Measurements from ENCODE around the gene DUSP10.

DUSP10 gene

DNA sequence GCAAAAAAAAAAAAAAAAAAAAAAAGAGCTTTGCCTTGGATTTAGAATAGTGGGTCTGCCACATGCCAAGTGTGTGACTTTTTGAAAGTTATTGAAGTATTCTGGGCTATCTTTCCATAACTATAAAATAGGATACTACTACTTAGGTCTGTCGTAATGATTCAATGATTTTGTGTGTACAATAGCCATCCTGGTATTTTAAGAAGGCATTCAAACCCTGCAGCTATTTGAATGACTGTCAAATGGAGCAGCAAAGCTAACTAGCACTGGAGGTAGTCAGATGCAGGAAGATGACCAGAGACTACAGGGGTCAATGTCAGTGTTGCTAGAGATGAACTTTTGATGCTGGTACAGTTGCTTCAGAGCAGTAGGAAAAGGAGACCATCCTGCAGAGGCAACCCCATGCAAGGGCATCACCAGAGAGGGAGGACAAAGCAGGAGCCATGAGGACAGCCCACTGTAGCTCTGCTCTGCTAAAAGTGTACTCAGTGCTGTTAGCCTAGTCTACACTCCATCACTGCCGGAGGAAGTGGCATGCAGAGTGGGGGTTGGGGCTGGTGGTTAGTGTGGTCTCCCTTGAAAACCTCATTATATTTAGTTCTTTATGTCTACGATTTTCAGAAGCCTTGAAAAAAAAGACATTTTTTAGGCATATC lies 29.0 kb downstream of the DUSP10 start:
- DNase-seq = peak in 1 of 2 donors; percentile 34

DNA sequence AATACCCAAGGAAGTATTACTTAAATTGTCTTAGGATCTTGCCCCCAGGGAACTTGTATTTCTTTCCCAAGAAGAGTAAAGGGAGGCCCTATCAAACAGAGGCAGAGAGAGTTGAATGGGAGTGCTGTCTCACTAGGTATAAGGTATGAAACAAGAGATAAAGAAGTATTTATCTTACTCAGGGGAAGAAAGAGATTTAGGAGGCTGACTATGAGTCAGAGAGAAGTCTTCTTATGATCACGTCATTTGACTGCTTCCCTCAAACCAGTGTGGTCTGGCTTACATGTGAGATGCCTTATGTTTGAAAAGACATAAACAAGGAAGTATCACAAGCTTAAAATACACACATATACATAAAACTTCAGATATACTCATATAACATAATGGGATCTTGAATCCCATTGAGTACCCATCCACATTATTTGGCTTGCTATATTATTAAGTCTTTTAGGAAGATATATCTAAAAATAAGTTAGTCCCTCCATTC lies 29.6 kb downstream of the DUSP10 start:
- DNase-seq = peak; percentile 88 to 91

DNA sequence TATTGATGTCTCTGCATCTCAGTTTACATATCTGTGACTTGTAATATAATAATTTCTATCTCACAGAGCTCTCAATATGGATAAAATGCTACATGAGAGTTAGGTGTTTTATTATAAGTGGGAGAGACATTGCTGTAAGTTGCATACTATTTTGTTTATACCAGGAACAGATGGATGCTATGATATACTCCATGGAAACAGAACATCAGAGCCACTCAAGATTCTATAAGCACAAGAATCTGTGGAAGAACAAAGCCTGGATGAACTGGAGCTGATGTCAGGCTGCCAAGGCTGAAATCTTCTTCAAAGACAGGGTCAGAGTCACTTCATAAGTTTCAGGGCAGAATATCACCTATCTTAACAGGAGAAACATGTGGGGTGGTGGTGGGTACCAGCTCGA lies 30.2 kb downstream of the DUSP10 start:
- no peak for DNase-seq

GRCh38 chr1:221711063-221711577 lies 30.8 kb downstream of the DUSP10 start:
- DNase-seq = peak; percentile 28 to 49

- DNase-seq = no peak
Observed at GRCh38 chr1:221709854-221710253, 32.0 kb downstream of the DUSP10 start.

- peak; percentile 51 to 55 for DNase-seq
Observed at GRCh38 chr1:221708987-221709386, 32.9 kb downstream of the DUSP10 start.

DNA sequence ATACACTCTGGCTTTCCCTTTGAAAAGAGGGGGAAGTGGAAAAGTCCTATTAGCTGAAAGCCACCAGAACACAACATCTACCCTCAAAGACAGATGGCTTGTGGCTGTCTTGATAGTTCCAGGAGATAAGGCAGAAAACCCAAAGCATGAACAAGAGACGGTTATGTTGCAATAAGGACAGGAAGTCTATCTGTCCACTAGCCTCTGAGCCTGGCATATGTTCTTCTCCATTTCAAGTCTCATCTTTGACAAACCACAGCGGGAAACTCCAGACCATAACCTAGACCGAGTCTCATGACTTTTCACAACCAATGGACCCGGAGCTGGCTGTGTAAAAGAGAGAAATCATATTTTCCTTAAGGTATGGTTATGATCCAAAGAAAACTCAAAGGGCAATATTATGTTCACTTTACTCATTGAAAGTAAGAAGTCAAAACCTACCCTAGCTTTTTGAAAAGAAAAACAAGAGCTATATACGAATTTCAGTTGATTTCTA lies 33.8 kb downstream of the DUSP10 start:
- DNase-seq = peak; percentile 93 to 94

- DNase-seq = no peak
Observed at GRCh38 chr1:221706876-221707582, 34.9 kb downstream of the DUSP10 start.

- DNase-seq = no peak
Observed at GRCh38 chr1:221706191-221706590, 35.7 kb downstream of the DUSP10 start.

GRCh38 chr1:221704306-221704705 lies 37.6 kb downstream of the DUSP10 start:
- peak; percentile 78 to 92 for DNase-seq

- peak in 1 of 2 donors; percentile 41 for DNase-seq
Observed at GRCh38 chr1:221701570-221702186, 40.2 kb downstream of the DUSP10 start.

DNA sequence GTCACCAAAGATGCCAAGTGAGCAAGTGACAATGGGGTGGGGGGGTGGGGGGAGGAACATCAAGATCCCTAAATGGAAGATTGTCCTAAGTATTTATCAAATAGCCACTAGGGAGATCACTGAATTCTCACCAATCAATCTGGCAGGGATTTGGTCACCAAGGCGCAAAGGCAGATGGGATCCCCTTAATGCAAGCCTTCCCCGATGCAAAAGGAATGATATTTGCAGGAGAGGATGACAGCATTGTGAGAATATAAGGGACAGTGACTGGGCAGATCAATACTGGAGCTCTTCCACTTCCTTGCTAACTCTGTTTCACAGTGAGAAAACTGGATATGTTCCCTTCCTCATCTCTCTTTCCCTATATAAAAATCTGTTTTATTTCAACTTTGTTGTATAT lies 40.9 kb downstream of the DUSP10 start:
- no peak for DNase-seq

DNA sequence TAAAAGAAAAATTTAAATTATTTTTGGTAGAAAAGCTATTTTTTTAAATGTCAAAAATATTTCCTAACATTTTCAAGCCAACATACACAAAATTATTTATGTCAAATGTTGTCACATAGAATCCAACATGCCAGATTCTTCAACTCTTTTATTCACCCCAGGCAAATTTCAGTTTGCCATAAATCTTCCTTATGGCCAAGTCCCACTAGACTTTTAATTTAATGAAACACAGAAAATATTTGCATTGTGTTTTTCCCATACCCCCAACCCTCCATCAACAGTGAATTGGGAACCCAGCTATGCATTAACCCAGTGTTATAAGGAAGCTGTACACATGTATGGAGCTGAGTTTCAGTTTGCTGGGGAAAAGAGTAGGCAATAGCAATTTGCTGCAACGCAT lies 41.4 kb downstream of the DUSP10 start:
- no peak for DNase-seq

DNA sequence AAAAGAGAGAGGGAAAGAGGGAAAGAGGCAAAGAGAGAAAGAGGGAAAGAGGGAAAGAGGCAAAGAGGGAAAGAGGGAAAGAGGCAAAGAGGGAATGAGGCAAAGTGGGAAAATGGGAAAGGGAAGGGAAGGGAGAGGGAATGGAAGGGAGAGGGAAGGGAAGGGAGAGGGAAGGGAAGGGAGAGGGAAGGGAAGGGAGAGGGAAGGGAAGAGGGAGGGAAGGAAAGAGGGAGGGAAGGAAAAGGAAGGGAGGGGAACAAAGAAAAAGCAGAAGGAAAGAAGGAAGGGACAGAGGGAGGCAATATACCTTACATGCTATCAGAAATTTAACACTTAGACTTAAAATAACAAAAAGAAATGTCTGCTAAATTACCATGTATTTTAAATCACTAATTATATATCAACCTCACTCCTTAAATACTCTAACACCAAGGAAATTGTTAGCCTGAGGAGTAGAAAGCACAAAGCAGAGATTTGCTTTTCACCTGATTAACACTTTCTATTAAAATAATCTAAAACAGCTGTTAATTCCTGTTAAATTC lies 41.8 kb downstream of the DUSP10 start:
- no peak for DNase-seq

- DNase-seq = no peak
Observed at GRCh38 chr1:221699577-221699976, 42.3 kb downstream of the DUSP10 start.

DNA sequence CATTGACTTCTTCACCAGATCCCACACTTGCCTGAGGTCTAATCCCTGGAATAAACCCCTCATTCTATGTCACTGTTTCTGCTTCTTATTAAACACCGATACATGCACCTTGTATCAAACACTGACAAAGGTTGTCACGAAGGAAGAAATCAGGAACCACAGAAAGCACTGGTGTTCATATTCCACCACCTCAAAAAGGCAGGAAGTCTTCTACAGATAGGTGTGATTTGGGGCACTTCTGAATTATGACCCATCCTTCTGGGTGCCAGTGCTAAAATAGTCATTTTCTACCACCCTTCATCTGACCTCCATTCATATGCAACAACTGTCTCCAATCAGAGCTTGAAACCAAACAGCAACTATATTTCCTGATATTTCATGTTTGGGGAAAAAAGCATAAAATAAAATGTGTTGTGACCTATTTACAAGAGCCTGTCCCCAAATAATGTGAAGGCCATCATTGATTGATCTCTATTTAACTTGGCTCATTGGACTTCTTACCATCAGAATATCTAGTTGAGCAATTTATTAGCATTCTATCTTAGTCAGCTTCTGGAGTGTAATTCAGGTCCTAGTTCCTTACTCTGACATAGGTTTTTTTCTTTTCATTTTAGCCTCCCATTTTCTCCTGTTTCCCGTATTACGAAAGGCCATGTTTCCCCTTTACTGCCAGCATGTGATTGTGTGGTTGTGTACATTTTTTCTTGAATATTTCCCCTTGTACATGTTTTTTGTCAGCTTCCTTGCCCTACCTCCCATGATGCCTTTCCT lies 43.1 kb downstream of the DUSP10 start:
- peak; percentile 77 to 89 for DNase-seq

GRCh38 chr1:221697923-221698425 lies 43.9 kb downstream of the DUSP10 start:
- peak in 1 of 2 donors; percentile 44 for DNase-seq

DNA sequence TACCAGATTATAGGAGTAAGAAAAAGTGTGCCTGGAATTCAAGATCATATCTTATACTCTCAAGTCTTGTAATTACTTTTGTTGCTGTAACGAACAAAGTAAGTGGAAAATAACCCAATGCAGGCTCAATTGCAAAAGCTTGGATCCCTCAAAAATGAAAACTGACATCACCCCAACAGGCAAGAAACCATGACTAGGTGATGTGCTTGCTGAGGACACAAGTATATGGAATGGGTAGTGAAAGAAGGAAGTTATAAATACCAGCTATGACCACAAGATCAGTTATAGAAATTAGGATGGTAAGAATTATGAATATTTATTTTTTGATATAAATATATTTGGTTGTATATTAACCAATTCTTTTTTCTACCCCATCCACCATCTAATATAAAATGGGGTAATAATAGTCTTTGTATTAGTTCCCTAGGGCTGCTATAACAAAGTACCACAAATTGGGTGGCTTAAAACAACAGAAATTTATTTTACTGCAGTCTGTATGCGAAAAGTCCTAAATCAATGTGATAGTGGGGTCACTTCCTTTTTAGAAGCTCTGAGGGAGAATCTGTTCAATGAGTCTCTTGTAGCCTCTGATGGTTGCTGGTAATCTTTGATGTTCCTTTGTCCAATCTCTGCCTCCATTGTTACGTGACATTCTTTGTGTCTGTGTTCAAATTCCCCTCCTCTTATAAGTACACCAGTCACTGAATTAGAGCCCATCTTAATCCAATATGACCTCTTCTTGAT lies 45.0 kb downstream of the DUSP10 start:
- no peak for DNase-seq

DNA sequence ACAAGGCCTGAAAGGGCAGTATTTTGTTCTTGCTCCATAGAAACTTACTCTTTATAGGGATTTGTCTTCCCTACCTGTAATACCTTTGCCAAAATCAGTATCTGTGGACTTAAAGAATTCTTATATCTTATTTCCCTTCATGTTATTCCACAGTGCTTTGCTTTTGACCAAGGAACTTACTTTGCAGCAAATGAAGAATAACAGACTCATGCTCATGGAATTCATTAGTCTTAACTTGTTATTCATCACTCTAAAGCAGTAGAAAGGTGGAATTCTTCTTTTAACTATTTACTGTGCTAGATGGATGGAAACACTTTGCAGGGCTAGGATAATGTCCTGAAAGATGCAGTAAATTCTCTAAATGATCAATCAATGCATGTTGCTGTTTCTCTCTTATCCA lies 45.9 kb downstream of the DUSP10 start:
- no peak for DNase-seq

DNA sequence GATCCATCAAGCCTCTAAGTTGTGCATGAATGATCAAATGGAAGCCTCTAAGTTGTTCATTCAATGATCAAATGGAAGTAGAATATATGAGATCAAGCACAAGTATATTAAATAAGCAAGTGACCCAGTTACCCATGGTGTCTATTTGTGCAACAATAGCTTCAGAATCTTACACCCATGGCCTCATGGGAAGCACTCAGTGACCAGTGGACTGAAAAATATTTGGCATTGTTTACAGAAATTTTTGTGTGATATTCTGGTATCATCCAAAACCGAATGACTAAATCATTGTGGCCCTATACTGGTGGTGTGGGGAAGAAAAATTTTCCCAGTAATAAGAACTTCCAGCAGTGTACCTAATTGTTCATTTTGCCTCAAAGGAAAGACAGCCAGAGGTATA lies 46.6 kb downstream of the DUSP10 start:
- no peak for DNase-seq

DNA sequence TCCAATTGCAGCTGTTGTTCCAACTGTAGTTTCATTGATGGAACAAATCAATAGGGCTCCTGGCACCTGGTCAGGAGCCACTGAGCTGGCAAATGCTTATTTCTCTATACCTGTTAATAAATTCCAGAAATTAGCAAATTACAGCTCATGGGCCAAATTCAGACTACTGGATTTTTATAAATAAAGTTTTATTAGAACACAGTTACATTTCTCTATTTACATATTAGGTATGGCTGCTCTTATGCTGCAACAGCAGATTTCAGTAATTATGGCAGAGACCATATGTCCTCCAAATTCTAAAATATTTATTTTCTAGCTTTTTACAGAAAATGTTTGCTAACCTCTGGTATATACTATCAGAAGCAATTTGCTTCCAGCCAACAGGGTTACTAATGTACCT lies 47.8 kb downstream of the DUSP10 start:
- DNase-seq = no peak

Data from inflammatory macrophage (primary cell).